Nasal cavity respiratory epithelium epithelial cell of viscerocranial mucosa (primary cell): ENCODE measurements around the gene REEP1. TPM values are rescaled to one million over a fixed set of nuclear protein-coding genes. Genes with fewer than 3 reads are reported as not detected.

Experiments used
- total RNA-seq: library from RNA; depleted of rRNA; stranded (reverse); fragments of >200 nt; gene quantifications from 2 replicates; pipeline ENCODE4 v1.2.3, GENCODE V29; 2014

REEP1 gene, protein sequence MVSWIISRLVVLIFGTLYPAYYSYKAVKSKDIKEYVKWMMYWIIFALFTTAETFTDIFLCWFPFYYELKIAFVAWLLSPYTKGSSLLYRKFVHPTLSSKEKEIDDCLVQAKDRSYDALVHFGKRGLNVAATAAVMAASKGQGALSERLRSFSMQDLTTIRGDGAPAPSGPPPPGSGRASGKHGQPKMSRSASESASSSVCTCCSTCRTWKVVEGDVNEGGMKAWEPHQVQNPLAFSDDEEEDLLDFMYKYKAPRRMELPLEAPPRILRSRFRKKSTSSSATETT
- under 0.01 TPM in 1 of 2 replicates, not detected in the other for total RNA-seq

DNA sequence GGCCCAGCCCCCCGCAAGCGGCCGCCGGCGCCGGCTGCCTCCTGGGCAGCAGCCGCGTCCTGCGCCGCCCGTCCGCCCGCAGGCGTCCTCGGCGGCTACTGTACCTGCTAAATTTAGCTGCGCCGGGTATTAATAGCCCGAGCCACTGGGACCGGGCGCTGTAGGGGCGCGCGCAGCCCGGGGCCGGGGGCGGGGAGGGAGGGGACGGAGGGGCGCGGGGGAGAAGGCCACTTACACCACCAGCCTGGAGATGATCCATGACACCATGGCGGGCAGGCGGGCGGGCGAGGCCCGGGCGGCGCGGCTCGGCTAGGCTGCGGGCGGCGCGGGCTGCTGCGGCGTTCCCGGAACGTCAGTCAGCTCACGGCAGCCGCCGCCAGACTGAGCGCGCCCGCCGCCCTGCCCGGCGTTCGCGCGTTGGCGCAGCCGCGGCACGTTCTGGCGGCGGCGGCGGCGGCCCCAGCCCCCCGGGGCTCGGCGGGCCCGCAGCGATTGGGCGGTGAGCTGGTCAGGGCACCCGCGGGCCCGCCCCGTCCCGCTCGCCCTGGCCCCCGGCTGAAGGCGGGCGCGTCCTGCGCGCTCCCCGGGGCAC, at the start of gene REEP1:
REEP1 (minus strand) TSS at position 383 of the 592 bp plus-strand sequence; CDS start at position 267, 116 bp downstream.

DNA sequence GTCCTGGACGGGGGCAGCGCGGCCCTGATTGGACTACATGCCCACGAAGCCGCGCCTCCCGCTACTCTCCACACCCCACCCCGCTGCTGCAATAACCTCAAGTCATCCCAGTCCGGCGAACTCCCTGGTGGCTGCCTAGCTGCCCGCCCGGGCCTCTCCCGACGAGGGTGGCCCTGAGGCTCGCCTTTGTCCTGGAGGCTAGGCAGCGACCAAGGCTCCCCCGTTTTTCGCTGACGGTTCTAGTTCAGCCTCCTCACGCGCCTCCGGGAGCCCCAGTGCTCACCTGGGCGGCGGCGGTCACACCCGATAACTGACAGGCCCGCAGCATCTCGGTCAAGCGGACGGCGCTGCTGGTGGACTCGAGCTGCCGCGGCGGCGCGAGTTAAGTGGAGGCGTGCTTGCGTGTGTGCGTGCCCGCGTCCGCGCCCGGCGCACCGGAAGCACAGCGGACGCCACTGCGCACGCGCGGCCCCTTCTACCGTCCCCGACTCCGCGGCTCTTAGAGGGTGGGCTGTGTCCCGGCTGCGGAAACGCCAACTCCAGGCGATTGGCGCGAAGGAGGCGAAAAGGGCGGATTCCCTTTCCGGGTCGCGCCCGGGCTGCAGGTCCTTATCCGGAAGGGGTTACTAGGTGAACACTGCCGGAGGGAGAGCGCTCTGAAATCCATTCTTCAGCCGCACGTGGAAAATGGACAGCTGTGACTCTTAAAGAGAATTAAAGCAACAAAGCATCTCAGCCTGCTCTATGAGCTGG, 142.2 kb downstream of the REEP1 start, which contains the start of gene IMMT:
IMMT (minus strand) TSS at position 408 of the 753 bp plus-strand sequence; CDS start at position 328, 80 bp downstream.

Other genes starting within 250 kb of the REEP1 start
- 12.3 and 40.0 TPM in 2 replicates for gene POLR1A, start 231.7 kb downstream of the REEP1 start, total RNA-seq
- 69.4 and 90.8 TPM in 2 replicates for gene PTCD3, start 231.4 kb downstream of the REEP1 start, total RNA-seq
- 49.6 and 68.3 TPM in 2 replicates for gene IMMT, start 142.2 kb downstream of the REEP1 start, total RNA-seq
- 31.3 and 44.8 TPM in 2 replicates for gene MRPL35, start 138.2 kb downstream of the REEP1 start, total RNA-seq
- 30.1 and 72.7 TPM in 2 replicates for gene KDM3A, start 103.7 kb upstream of the REEP1 start, total RNA-seq
- 67.3 and 166 TPM in 2 replicates for gene CHMP3, start 225.8 kb upstream of the REEP1 start, total RNA-seq